Panc1 (cell line): ENCODE measurements around the gene EYA2. TPM values are rescaled to one million over a fixed set of nuclear protein-coding genes. Genes with fewer than 3 reads are reported as not detected.

Source experiments
- ATAC-seq: fragments of 200-7000 bp; cut with Tn5 transposase; 2 replicates; pipeline ENCODE4 v1.9.1; 2020; ENCODE audit warnings: mild to moderate bottlenecking, moderate library complexity
- BruUV-seq: library from RNA; stranded (reverse); fragments of 400-500 nt; replicated peaks from 2 replicates; lab custom pipeline; 2021; lab: Mats Ljungman, UMichigan
- CTCF ChIA-PET: fragments of 300-600 bp; sonication (Branson Sonifier 250); formaldehyde crosslinking; loops from one replicate; lab custom pipeline; 2022; ENCODE audit warnings: antibody characterized with exemption; lab: Charles Lee
- POLR2A ChIA-PET: fragments of 300-600 bp; sonication (Branson Sonifier 250); formaldehyde crosslinking; loops from one replicate; lab custom pipeline; 2022; ENCODE audit warnings: antibody characterized with exemption; lab: Charles Lee
- DNase-seq: peaks from one replicate; pipeline ENCODE4 v3.0.0-alpha.2; 2010; ENCODE audit warnings: low read depth, low spot score
- H3K27ac ChIP-seq: 2 replicates; pipeline ENCODE4 v1.5.1; 2011; ENCODE audit warnings: mild to moderate bottlenecking, low read length, inconsistent platforms
- H3K27me3 ChIP-seq: fragments of 200-500 bp; sonication (Bioruptor generic); 2 replicates; pipeline ENCODE4 v1.6.0; 2014; ENCODE audit warnings: low read length, inconsistent platforms; ENCODE audit not compliant: control insufficient read depth, insufficient read depth
- H3K36me3 ChIP-seq: fragments of 200-500 bp; sonication (Bioruptor generic); 2 replicates; pipeline ENCODE4 v1.5.1; 2014; ENCODE audit warnings: inconsistent platforms, mild to moderate bottlenecking, low read length, moderate library complexity; ENCODE audit not compliant: control insufficient read depth, insufficient read depth
- H3K4me1 ChIP-seq: 2 replicates; pipeline ENCODE4 v1.5.1; 2011; ENCODE audit warnings: inconsistent platforms, mild to moderate bottlenecking, low read length, moderate library complexity; ENCODE audit not compliant: control insufficient read depth, insufficient read depth
- H3K4me3 ChIP-seq, 2 experiments: 2 replicates each; pipeline ENCODE4 v1.5.1; 2011 to 2012; ENCODE audit warnings: low read depth in 2 of 2, low read length in 2 of 2, mild to moderate bottlenecking in 2 of 2, inconsistent platforms in 1 of 2, moderate library complexity in 1 of 2
- H3K9me3 ChIP-seq: fragments of 200-500 bp; sonication (Bioruptor generic); 2 replicates; pipeline ENCODE4 v1.5.1; 2014; ENCODE audit warnings: low read depth, mild to moderate bottlenecking, inconsistent platforms, low read length, moderate library complexity; ENCODE audit not compliant: control insufficient read depth, insufficient read depth
- CTCF ChIP-seq: fragments of 450-650 bp; IDR thresholded peaks from 2 replicates; pipeline ENCODE4 v1.5.1; 2017; ENCODE audit warnings: mild to moderate bottlenecking
- POLR2AphosphoS5 ChIP-seq: IDR thresholded peaks from 2 replicates; pipeline ENCODE4 v1.6.1; 2012; ENCODE audit warnings: mild to moderate bottlenecking, low read depth, low read length, moderate library complexity
- REST ChIP-seq, 2 experiments: IDR thresholded peaks; 2 replicates each; pipeline ENCODE4 v1.6.1; 2011 to 2012; ENCODE audit warnings: low read depth in 2 of 2, control low read depth in 1 of 2, low read length in 1 of 2, mild to moderate bottlenecking in 1 of 2, moderate library complexity in 1 of 2; ENCODE audit not compliant: insufficient read depth in 1 of 2
- SIN3A ChIP-seq: IDR thresholded peaks from 2 replicates; pipeline ENCODE4 v1.6.1; 2012; ENCODE audit warnings: low read depth, mild to moderate bottlenecking, low read length, moderate library complexity, borderline replicate concordance; ENCODE audit not compliant: insufficient read depth
- TCF7L2 ChIP-seq: IDR thresholded peaks from 2 replicates; pipeline ENCODE4 v1.6.1; 2011; ENCODE audit warnings: mild to moderate bottlenecking, low read depth, low read length, inconsistent platforms
- in situ Hi-C: cut with HindIII; loops from 2 replicates; pipeline ENCODE4 v1.10.0; 2016; ENCODE audit warnings: low sequenced_read_pairs, low pct_unique_long_range_greater_than_20kb
- intact Hi-C: fragments of 100-400 bp; cut with micrococcal nuclease; formaldehyde crosslinking; loops from one replicate; pipeline ENCODE4 v1.10.0; 2022; ENCODE audit not compliant: unreplicated experiment
- total RNA-seq: library from RNA; stranded (reverse); gene quantifications from one replicate; pipeline ENCODE4 v1.2.1, GENCODE V29; 2021; ENCODE audit not compliant: unreplicated experiment

EYA2 gene
- total RNA-seq, 1 experiment from 2014 or later = 1.9 TPM

- Histone ChIP-seq H3K36me3 (no peaks in the 10 kb centered on the region), H3K4me3 (no peak overlapping the region), H3K27ac (no peak overlapping the region), H3K4me1 (no peaks in the 10 kb centered on the region), H3K27me3 (no peaks in the 10 kb centered on the region), H3K9me3 (no peaks in the 10 kb centered on the region)
- intact Hi-C loops = no loop called here
- POLR2A ChIA-PET = no interaction called here
- ATAC-seq = no peak
- CTCF ChIA-PET = no interaction called here
- no peak for TF ChIP-seq SIN3A
- TF ChIP-seq CTCF = no peak
- no peak for TF ChIP-seq REST (IDR thresholded peaks at IDR 0.05; ENCODE audit: insufficient read depth in 1 of 2, low read depth in 2 of 2, low read length in 1 of 2)
- TF ChIP-seq TCF7L2 = no peak
- TF ChIP-seq POLR2AphosphoS5 = no peak
- in situ Hi-C loops = no loop called here
- no peak for DNase-seq
- no TSS peak for BruUV-seq
Observed at GRCh38 chr20:47029845-47030244, 135.2 kb downstream of the EYA2 start.

GRCh38 chr20:47030271-47030810 lies 135.7 kb downstream of the EYA2 start:
- Histone ChIP-seq H3K27ac (no peak overlapping the region), H3K9me3 (no peaks in the 10 kb centered on the region), H3K4me1 (no peaks in the 10 kb centered on the region), H3K36me3 (no peaks in the 10 kb centered on the region), H3K27me3 (no peaks in the 10 kb centered on the region), H3K4me3 (no peak overlapping the region)
- no peak for TF ChIP-seq CTCF
- TF ChIP-seq SIN3A = no peak
- no peak for TF ChIP-seq TCF7L2
- no peak for TF ChIP-seq POLR2AphosphoS5
- no peak for TF ChIP-seq REST (IDR thresholded peaks at IDR 0.05; ENCODE audit: insufficient read depth in 1 of 2, low read depth in 2 of 2, low read length in 1 of 2)
- ChIA-PET POLR2A (no interaction called here), CTCF (no interaction called here)
- no TSS peak for BruUV-seq
- intact Hi-C loops = no loop called here
- in situ Hi-C loops = no loop called here
- DNase-seq (no peak), ATAC-seq (no peak)
